K562 (cell line): ENCODE results near the gene TARBP1. TPM values are rescaled to one million over a fixed set of nuclear protein-coding genes. Genes with fewer than 3 reads are reported as not detected.

Experiments used
- EP300 ChIP-seq: IDR thresholded peaks from 2 replicates; pipeline ENCODE4 v1.6.1; 2012; ENCODE audit warnings: low read length, improper control_type of control experiment
- FIP1L1 ChIP-seq: fragments of 200-400 bp; formaldehyde crosslinking; IDR thresholded peaks from 2 replicates; pipeline ENCODE4 v1.6.1; 2018; ENCODE audit warnings: mild to moderate bottlenecking, low read depth, low read length; ENCODE audit not compliant: poor library complexity, severe bottlenecking
- GABPB1 ChIP-seq: sonication (generic); formaldehyde crosslinking; IDR thresholded peaks from 2 replicates; pipeline ENCODE4 v1.8.0; 2022; ENCODE audit warnings: mild to moderate bottlenecking, missing genetic modification reagents
- IFI16 ChIP-seq: fragments of 250-450 bp; sonication (Bioruptor Pico); IDR thresholded peaks from 2 replicates; pipeline ENCODE4 v2.1.2; 2022; ENCODE audit warnings: mild to moderate bottlenecking, inconsistent platforms
- MAFK ChIP-seq: IDR thresholded peaks from 2 replicates; pipeline ENCODE4 v1.6.1; 2011; ENCODE audit warnings: low read length, improper control_type of control experiment
- MLLT1 ChIP-seq, 2 experiments: fragments of 450-650 bp; IDR thresholded peaks; 2 replicates each; pipeline ENCODE4 v1.6.1; 2016
- NBN ChIP-seq: fragments of 450-650 bp; IDR thresholded peaks from 2 replicates; pipeline ENCODE4 v1.6.1; 2016; ENCODE audit warnings: low read depth, mild to moderate bottlenecking
- NKRF ChIP-seq: fragments of 450-650 bp; IDR thresholded peaks from 2 replicates; pipeline ENCODE4 v1.6.1; 2016; ENCODE audit warnings: borderline replicate concordance
- PTRF ChIP-seq: fragments of 450-650 bp; IDR thresholded peaks from 2 replicates; pipeline ENCODE4 v1.6.1; 2016; ENCODE audit warnings: mild to moderate bottlenecking, missing genetic modification characterization, missing compliant biosample characterization
- PURB ChIP-seq: sonication (generic); formaldehyde crosslinking; IDR thresholded peaks from 2 replicates; pipeline ENCODE4 v1.9.0; 2021; ENCODE audit warnings: low read depth, mild to moderate bottlenecking, missing genetic modification reagents
- TGIF2 ChIP-seq: sonication (generic); formaldehyde crosslinking; IDR thresholded peaks from 2 replicates; pipeline ENCODE4 v1.8.1; 2022; ENCODE audit warnings: mild to moderate bottlenecking, missing genetic modification reagents, moderate library complexity
- THRAP3 ChIP-seq: fragments of 450-650 bp; IDR thresholded peaks from 2 replicates; pipeline ENCODE4 v1.6.1; 2016; ENCODE audit warnings: mild to moderate bottlenecking, inconsistent platforms, borderline replicate concordance
- TRIM24 ChIP-seq, 2 experiments: fragments of 450-650 bp; IDR thresholded peaks; 2 replicates each; pipeline ENCODE4 v1.6.1; 2016
- ZBTB26 ChIP-seq: fragments of 450-650 bp; formaldehyde crosslinking; IDR thresholded peaks from 2 replicates; pipeline ENCODE4 v1.4.0; 2022; ENCODE audit warnings: missing genetic modification characterization
- ZNF408 ChIP-seq: fragments of 250-450 bp; sonication (Bioruptor Pico); IDR thresholded peaks from 2 replicates; pipeline ENCODE4 v1.4.0; 2020; ENCODE audit warnings: low read depth, mild to moderate bottlenecking, moderate library complexity
- ZNF507 ChIP-seq: conservative IDR thresholded peaks from 2 replicates; pipeline ENCODE4 v1.6.1; 2017; ENCODE audit warnings: missing genetic modification characterization, missing compliant biosample characterization
- ZNF695 ChIP-seq: fragments of 450-650 bp; formaldehyde crosslinking; IDR thresholded peaks from 2 replicates; pipeline ENCODE4 v1.4.0; 2020; ENCODE audit warnings: mild to moderate bottlenecking, moderate library complexity
- polyA plus RNA-seq, 8 experiments: library from polyadenylated mRNA; depleted of rRNA in 4 of 8; stranded (reverse) in 5 of 8; unstranded in 3 of 8; fragments of >200 nt; fragmentation: Nextera tagmentation in 2 of 8; fragmentation: Illumina TruSeq in 1 of 8; extraction: Ambion mirVana in 2 of 8; extraction: Trizol in 1 of 8; gene quantifications; 2 replicates each; pipeline versions ENCODE4 v1.2.1 to v1.2.3, GENCODE V29; 2011 to 2014; ENCODE audit warnings: inconsistent platforms in 1 of 8, missing spikeins in 1 of 8
- total RNA-seq, 7 experiments: library from RNA; depleted of rRNA in 6 of 7; stranded (reverse); fragments of >200 nt in 6 of 7; fragmentation: Illumina TruSeq in 2 of 7; extraction: Trizol in 2 of 7; gene quantifications; 2 replicates each; pipeline versions ENCODE4 v1.2.1 to v1.2.3, GENCODE V29; 2011 to 2021; ENCODE audit warnings: low replicate concordance in 1 of 7
- TF ChIP-seq, protein P1 (sequence below), 2 experiments: fragments of 200-800 bp in 1 of 2; sonication (Bioruptor generic) in 1 of 2; sonication (generic) in 1 of 2; formaldehyde crosslinking in 1 of 2; IDR thresholded peaks in 1 of 2; conservative IDR thresholded peaks in 1 of 2; 2 replicates each; pipeline versions ENCODE4 v1.5.0 to v1.6.1; 2016 to 2020; ENCODE audit warnings: missing compliant biosample characterization in 1 of 2, missing genetic modification characterization in 1 of 2, missing genetic modification reagents in 1 of 2
- TF ChIP-seq, protein P2 (sequence below): fragments of 200-400 bp; formaldehyde crosslinking; IDR thresholded peaks from 2 replicates; pipeline ENCODE4 v1.6.1; 2017; ENCODE audit warnings: mild to moderate bottlenecking, low read depth, low read length, moderate library complexity

TARBP1 gene
- total and polyA plus RNA-seq, 9 of the 15 experiments (the other 6 are each of a cell fraction or from before 2014, with no cell fraction given), result 8.8 to 48.0 (median 22.9) TPM

GRCh38 chr1:234520908-234521817 is 42.2 kb upstream of the TARBP1 start (continued):
- no peak for TF ChIP-seq NKRF
- no peak for TF ChIP-seq ZNF408
- no peak for TF ChIP-seq IFI16 (CRISPR knock-in tag)
- no peak for TF ChIP-seq ZBTB26 (CRISPR knock-in tag)
- TF ChIP-seq, protein P1, sequence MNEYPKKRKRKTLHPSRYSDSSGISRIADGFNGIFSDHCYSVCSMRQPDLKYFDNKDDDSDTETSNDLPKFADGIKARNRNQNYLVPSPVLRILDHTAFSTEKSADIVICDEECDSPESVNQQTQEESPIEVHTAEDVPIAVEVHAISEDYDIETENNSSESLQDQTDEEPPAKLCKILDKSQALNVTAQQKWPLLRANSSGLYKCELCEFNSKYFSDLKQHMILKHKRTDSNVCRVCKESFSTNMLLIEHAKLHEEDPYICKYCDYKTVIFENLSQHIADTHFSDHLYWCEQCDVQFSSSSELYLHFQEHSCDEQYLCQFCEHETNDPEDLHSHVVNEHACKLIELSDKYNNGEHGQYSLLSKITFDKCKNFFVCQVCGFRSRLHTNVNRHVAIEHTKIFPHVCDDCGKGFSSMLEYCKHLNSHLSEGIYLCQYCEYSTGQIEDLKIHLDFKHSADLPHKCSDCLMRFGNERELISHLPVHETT (CRISPR knock-in tag; conservative IDR thresholded peaks at IDR 0.05 in 1 of 2, IDR thresholded peaks at IDR 0.05 in 1 of 2), result no peak
- peak; percentile 25; the same call in 1 of the 2 replicates for TF ChIP-seq MAFK
- TF ChIP-seq FIP1L1, result no peak
- TF ChIP-seq NBN, result no peak
- TF ChIP-seq ZNF695, result no peak
- TF ChIP-seq TRIM24 (IDR thresholded peaks at IDR 0.05), result 0 out of 4 replicates have a peak, but pooled peaks of 1 of the 2 experiments have one; percentile 25
- no peak for TF ChIP-seq MLLT1 (IDR thresholded peaks at IDR 0.05)
- TF ChIP-seq, protein P2, sequence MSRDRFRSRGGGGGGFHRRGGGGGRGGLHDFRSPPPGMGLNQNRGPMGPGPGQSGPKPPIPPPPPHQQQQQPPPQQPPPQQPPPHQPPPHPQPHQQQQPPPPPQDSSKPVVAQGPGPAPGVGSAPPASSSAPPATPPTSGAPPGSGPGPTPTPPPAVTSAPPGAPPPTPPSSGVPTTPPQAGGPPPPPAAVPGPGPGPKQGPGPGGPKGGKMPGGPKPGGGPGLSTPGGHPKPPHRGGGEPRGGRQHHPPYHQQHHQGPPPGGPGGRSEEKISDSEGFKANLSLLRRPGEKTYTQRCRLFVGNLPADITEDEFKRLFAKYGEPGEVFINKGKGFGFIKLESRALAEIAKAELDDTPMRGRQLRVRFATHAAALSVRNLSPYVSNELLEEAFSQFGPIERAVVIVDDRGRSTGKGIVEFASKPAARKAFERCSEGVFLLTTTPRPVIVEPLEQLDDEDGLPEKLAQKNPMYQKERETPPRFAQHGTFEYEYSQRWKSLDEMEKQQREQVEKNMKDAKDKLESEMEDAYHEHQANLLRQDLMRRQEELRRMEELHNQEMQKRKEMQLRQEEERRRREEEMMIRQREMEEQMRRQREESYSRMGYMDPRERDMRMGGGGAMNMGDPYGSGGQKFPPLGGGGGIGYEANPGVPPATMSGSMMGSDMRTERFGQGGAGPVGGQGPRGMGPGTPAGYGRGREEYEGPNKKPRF, result no peak
- TF ChIP-seq TGIF2 (CRISPR knock-in tag), result no peak
- TF ChIP-seq PURB, result no peak
- no peak for TF ChIP-seq THRAP3
- TF ChIP-seq EP300, result peak; percentile 86
- no peak for TF ChIP-seq ZNF507 (tag)
- no peak for TF ChIP-seq GABPB1 (CRISPR knock-in tag)
- no peak for TF ChIP-seq PTRF
